Left ventricle myocardium inferior (tissue), 1 donor: ENCODE measurements around the gene ACOT9. TPM values are rescaled to one million over a fixed set of nuclear protein-coding genes. Genes with fewer than 3 reads are reported as not detected.

Source experiments
- DNase-seq: peaks from one replicate; pipeline ENCODE4 v3.0.0-alpha.2; 2020
- H3K27ac ChIP-seq: fragments of 200-600 bp; replicated peaks from 2 replicates; pipeline ENCODE4 v1.8.0; 2021
- H3K27me3 ChIP-seq: fragments of 200-600 bp; 2 replicates; pipeline ENCODE4 v1.8.0; 2021; ENCODE audit warnings: low read depth
- H3K36me3 ChIP-seq: fragments of 200-600 bp; 2 replicates; pipeline ENCODE4 v1.8.0; 2021
- H3K4me1 ChIP-seq: fragments of 200-600 bp; 2 replicates; pipeline ENCODE4 v1.8.0; 2021
- H3K4me3 ChIP-seq: fragments of 200-600 bp; 2 replicates; pipeline ENCODE4 v1.8.0; 2021; ENCODE audit warnings: mild to moderate bottlenecking, moderate library complexity
- H3K9me3 ChIP-seq: fragments of 200-600 bp; replicated peaks from 2 replicates; pipeline ENCODE4 v1.8.0; 2021
- intact Hi-C: fragments of 100-400 bp; cut with micrococcal nuclease; formaldehyde crosslinking; loops from one replicate; pipeline ENCODE4 v1.11.0; 2022
- total RNA-seq: library from RNA; stranded (reverse); fragmentation: NEBNext Ultra II Directional; extraction: Animal tissue kit (Norgen Biotek cat#: 25700); gene quantifications from one replicate; pipeline ENCODE4 v1.2.1, GENCODE V29; 2021
- TF ChIP-seq, protein P1 (sequence below): fragments of 200-600 bp; IDR thresholded peaks from 2 replicates; pipeline ENCODE4 v1.8.0; 2021; ENCODE audit warnings: antibody characterized with exemption, mild to moderate bottlenecking, borderline replicate concordance
- donor health status: DM: no; HTN: yes; CAD: no; lungs with severe emphysema.

ACOT9 gene
- total RNA-seq, 1 donor from 2014 or later = 49.1 TPM

DNA sequence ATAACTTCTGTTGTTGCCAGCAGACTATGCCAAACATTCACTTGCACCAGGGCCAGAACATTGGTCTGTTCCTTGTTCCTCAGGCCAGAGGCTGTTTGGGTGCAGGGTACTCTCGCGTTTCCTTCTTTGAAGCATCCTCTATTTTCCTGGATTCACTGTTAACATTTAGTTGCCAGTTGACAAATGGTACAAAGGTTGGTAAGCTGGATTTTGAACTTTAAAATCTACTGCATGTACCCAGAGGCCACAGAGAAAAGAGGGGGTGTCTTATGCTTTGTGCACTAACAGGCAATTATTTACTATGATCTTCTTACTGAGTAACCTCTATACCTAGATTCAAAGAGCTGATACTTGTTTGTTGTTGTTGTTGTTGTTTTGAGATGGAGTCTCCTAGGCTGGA, 27.1 kb upstream of the ACOT9 start:
- H3K27ac ChIP-seq = no peak overlapping the region
- TF ChIP-seq, protein P1, sequence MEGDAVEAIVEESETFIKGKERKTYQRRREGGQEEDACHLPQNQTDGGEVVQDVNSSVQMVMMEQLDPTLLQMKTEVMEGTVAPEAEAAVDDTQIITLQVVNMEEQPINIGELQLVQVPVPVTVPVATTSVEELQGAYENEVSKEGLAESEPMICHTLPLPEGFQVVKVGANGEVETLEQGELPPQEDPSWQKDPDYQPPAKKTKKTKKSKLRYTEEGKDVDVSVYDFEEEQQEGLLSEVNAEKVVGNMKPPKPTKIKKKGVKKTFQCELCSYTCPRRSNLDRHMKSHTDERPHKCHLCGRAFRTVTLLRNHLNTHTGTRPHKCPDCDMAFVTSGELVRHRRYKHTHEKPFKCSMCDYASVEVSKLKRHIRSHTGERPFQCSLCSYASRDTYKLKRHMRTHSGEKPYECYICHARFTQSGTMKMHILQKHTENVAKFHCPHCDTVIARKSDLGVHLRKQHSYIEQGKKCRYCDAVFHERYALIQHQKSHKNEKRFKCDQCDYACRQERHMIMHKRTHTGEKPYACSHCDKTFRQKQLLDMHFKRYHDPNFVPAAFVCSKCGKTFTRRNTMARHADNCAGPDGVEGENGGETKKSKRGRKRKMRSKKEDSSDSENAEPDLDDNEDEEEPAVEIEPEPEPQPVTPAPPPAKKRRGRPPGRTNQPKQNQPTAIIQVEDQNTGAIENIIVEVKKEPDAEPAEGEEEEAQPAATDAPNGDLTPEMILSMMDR = no peak
- no peak overlapping the region for H3K4me3 ChIP-seq
- H3K9me3 ChIP-seq = no peaks in the 10 kb centered on the region
- H3K27me3 ChIP-seq = no peaks in the 10 kb centered on the region
- H3K4me1 ChIP-seq = no peaks in the 10 kb centered on the region
- no peaks in the 10 kb centered on the region for H3K36me3 ChIP-seq
- intact Hi-C loops = no loop called here
- no peak for DNase-seq

DNA sequence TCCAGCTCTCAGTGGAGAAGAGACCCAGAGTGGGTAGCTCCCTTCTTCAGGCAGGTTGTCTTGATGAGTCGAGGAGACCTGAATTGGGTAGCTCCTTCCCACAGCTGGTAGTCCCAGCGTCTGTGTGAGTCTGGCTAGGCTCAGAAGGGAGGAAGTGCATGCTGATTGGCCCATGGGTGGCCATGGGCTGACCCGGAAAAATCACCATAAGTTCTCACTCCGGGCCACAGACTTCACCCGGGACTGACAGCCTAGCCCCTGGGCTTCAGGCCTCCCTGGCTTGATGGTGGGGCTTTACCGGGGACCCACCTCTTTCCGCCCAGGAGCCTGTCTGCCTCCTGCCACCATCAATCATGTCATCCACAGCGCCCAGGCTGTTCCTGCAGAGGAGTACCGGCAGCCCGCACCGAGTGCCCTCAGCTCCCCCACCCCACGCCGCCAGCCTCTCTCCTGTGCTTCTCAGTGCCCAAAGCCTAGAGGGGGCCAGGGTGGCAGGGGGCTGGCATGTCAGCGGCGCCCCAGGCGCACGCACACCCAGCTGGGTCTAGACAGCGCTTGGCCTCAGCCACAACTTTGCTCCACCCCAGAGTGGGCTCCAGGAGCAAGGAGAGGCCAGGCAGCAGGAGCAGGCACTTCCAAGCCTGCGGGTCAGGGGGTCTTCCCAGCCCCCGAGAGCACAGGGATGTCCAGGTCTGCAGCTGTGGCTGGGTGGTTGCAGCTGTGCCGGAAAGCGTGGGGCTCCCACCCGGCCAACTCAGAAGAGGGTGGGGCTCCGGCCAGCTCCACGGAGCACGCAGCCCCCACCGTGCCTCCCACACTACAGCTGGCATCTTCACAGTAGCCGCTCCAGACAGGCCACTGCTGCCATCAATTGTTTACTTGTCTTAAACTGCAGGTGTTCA, 23.8 kb upstream of the ACOT9 start:
- Histone ChIP-seq H3K27me3 (no peaks in the 10 kb centered on the region), H3K4me1 (no peaks in the 10 kb centered on the region), H3K27ac (no peak overlapping the region), H3K4me3 (no peak overlapping the region), H3K9me3 (no peaks in the 10 kb centered on the region), H3K36me3 (no peaks in the 10 kb centered on the region)
- DNase-seq = no peak
- TF ChIP-seq, protein P1 = no peak
- intact Hi-C loops = no loop called here

DNA sequence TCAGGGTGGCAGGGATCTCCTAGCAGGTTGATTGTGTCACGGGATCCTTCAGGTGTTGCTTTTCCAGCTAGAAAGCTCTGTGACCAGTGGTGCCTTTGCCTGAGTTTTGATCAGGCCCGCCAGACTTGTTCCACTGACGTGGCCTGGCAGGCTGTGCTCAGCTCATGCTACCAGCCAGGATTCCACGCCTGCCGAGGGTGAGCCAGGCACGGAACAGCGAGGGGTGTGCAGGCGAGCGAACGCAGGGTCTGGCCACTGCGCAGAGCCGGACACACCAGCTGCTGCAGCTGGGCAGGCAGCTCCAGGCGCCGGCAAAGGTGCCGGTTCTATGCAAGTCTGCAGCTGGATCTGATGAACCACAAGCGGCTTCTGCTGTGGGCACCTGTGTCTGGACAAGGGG, 22.8 kb upstream of the ACOT9 start:
- no peaks in the 10 kb centered on the region for H3K9me3 ChIP-seq
- TF ChIP-seq, protein P1 = no peak
- intact Hi-C loops = no loop called here
- no peaks in the 10 kb centered on the region for H3K36me3 ChIP-seq
- H3K27ac ChIP-seq = no peak overlapping the region
- no peaks in the 10 kb centered on the region for H3K4me1 ChIP-seq
- H3K4me3 ChIP-seq = no peak overlapping the region
- no peak for DNase-seq
- no peaks in the 10 kb centered on the region for H3K27me3 ChIP-seq

DNA sequence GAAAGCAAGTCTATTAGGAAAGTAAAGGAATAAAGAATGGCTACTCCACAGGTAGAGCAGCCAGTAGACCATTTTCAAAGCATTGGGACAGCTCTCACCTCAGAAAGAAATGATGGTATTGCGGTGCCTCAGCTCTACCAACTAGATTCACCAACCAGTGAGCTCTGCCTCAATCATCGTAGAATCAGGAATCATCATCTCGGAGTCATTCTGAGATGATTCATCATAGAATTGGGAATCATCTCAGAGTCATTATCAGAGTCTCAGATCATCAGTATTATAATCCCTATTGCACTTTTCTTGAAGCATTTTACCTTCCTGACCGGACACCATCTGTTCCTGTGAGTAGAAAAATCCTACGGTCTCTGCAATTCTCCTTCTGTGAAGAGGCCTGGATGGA, 22.4 kb upstream of the ACOT9 start:
- no peaks in the 10 kb centered on the region for H3K27me3 ChIP-seq
- H3K36me3 ChIP-seq = no peaks in the 10 kb centered on the region
- no peaks in the 10 kb centered on the region for H3K4me1 ChIP-seq
- no peaks in the 10 kb centered on the region for H3K9me3 ChIP-seq
- intact Hi-C loops = no loop called here
- no peak overlapping the region for H3K27ac ChIP-seq
- TF ChIP-seq, protein P1 = no peak
- no peak for DNase-seq
- no peak overlapping the region for H3K4me3 ChIP-seq

DNA sequence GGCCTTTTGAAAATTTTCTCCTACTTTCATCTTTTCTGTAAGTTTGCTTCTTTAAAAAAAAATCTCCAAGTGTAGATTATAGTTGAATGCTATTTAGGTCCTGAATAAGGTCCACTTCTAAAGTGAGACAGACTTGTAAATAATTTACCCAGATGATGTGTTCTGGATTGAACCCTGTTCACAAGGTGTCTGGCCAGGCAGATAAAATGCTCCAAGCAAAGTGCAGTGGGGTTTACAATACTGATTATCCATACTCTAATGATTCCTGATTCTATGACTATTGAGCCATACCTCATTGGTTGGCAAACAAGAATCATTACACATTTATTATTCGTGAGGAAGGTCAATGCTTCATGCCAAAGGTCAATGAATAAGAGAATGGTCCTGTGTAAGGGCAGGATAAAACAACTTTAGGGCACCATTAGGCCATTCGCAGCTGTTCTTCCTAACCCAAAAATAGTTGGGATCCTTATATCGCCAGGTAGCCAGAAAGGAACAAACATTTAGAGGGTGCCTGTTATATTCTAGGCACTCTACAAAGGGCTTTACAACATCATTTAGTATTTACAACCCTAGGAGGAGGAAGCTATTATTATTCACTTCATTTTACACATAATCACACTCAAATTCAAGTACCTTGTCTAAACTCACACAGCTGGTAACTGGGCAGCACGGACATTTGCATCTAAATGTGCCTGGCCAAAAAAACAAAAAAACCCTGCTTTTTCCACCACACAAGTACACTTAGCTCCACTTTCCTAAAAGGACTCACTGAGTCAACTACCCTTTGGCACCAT, 21.3 kb upstream of the ACOT9 start:
- Histone ChIP-seq H3K27me3 (no peaks in the 10 kb centered on the region), H3K4me1 (no peaks in the 10 kb centered on the region), H3K36me3 (no peaks in the 10 kb centered on the region), H3K9me3 (no peaks in the 10 kb centered on the region), H3K4me3 (no peak overlapping the region), H3K27ac (no peak overlapping the region)
- DNase-seq = no peak
- TF ChIP-seq, protein P1 = no peak
- intact Hi-C loops = no loop called here
